Effector memory CD8-positive, alpha-beta T cell (primary cell): ENCODE data around the gene CAMTA1.
A peak's percentile ranks its signal among the peaks of the same experiment; 100 is the strongest.

ENCODE experiments used
- ATAC-seq: fragments of 150-1000 bp; cut with Tn5 transposase; replicated peaks from 2 replicates; pipeline ENCODE4 v1.10.0; 2021; ENCODE audit warnings: mild to moderate bottlenecking, moderate library complexity
- DNase-seq, 3 experiments: peaks; one replicate each; pipeline ENCODE4 v3.0.0; 2021
- H3K27ac Mint-ChIP-seq, 2 donors: one replicate each; pipeline ENCODE4 v1.8.0; 2022; ENCODE audit warnings: mild to moderate bottlenecking in 2 of 2, mixed read lengths in 2 of 2, moderate library complexity in 2 of 2
- H3K27me3 Mint-ChIP-seq, 2 donors: one replicate each; pipeline ENCODE4 v1.8.0; 2022; ENCODE audit warnings: mixed read lengths in 2 of 2
- H3K36me3 Mint-ChIP-seq: one replicate; pipeline ENCODE4 v1.8.0; 2022; ENCODE audit warnings: mild to moderate bottlenecking, moderate library complexity, mixed read lengths; ENCODE audit not compliant: insufficient read depth
- H3K4me1 Mint-ChIP-seq, 2 donors: one replicate each; pipeline ENCODE4 v1.8.0; 2022; ENCODE audit warnings: low read depth in 2 of 2, mixed read lengths in 2 of 2
- H3K4me3 Mint-ChIP-seq, 2 donors: one replicate each; pipeline ENCODE4 v1.8.0; 2022; ENCODE audit warnings: mild to moderate bottlenecking in 2 of 2, mixed read lengths in 2 of 2, moderate library complexity in 2 of 2
- H3K9me3 Mint-ChIP-seq, 2 donors: one replicate each; pipeline ENCODE4 v1.8.0; 2022; ENCODE audit warnings: mixed read lengths in 2 of 2

Gene CAMTA1

DNA sequence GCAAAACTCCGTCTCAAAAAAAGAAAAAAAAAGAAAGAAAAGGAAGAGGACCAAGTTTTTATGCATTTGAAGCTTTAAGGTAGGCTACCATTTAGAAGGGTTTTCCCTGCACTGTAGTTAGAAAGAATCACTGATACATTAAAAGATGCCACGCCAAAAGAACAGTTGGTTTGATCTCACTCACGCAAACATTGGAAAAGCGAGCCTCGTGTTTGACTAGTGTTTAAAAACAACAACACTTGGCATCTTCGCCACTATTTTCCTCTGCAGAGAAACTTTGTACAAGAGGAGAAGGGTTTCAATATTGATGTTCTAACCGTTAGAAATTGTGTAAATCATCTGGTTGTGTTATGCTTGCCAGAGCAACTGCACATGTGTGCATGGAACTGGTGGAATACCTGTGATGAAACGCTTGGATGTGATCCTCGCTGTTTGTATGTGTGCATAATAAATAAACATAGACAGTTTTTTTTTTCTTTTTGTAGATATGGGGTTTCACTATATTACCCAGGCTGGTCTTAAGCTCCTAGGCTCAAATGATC is 24.0 kb upstream of the CAMTA1 start:
- peaks cover 18 to 48% of the 10 kb centered on the region in 2 donors for H3K27me3 Mint-ChIP-seq
- ATAC-seq (no peak), DNase-seq (no peak)
- H3K4me1 Mint-ChIP-seq = no peaks in the 10 kb centered on the region
- no peaks in the 10 kb centered on the region for H3K9me3 Mint-ChIP-seq
- H3K27ac Mint-ChIP-seq = no peak overlapping the region
- H3K4me3 Mint-ChIP-seq = no peak overlapping the region
- H3K36me3 Mint-ChIP-seq = peaks cover 3% of the 10 kb centered on the region

DNA sequence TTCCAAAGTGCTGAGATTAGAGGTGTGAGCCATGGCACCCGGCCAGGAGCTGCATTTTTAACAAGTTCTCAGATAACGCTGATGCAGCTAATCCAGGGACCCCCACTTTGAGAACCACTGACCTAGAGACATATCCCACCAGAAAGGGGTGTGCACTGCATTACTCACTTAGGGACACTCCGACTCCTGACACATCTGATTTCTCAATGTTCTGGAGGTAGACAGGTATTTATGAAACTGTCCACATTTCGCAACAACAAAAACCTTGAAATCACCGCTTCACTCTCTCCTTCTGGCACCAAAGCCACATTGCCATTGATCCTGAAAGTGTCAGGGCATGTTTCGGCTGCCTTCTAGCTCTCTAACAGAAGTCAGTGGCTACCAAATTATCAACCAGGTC is 23.2 kb upstream of the CAMTA1 start:
- Mint-ChIP-seq H3K4me1 (no peaks in the 10 kb centered on the region), H3K4me3 (no peak overlapping the region), H3K27ac (no peak overlapping the region), H3K36me3 (peaks cover 3% of the 10 kb centered on the region), H3K9me3 (no peaks in the 10 kb centered on the region), H3K27me3 (peaks cover 13 to 41% of the 10 kb centered on the region in 2 donors)
- ATAC-seq (no peak), DNase-seq (no peak)

DNA sequence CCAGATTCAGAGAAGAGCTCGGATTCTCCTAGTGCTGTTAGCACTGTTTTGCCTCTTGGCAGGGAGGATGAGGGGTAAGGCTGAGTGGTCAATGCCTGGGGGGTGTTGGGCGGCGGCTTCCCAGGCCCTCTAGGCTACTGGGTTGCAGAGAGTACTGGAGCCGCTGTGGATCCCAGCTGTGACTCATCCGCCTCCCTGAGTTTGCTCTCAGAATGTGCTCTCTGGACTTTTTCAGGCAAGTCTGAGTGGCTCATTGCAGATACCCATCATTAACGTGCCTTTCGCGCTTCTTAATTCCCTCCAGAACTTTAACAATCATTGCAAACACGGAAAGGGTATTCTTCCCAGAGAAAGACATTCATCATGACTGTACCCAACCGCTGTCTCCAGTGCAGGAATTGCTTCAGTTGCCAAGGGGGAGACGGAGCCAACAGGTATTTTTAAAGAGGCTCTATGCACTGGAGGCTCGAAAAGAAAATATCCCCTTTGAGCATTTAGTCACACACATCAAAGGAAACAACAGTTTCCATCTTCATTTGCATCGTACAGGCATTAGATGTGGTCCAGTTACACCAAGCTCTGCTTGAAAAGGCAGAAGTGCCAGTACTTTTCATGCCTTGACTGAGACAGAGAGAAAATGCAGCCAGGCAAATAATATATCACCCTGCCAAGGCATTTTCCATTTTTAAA is 14.4 kb upstream of the CAMTA1 start:
- no peak overlapping the region for H3K4me3 Mint-ChIP-seq
- no peaks in the 10 kb centered on the region for H3K4me1 Mint-ChIP-seq
- no peak for DNase-seq
- no peak overlapping the region for H3K27ac Mint-ChIP-seq
- H3K36me3 Mint-ChIP-seq = no peaks in the 10 kb centered on the region
- no peak for ATAC-seq
- H3K9me3 Mint-ChIP-seq = no peaks in the 10 kb centered on the region
- H3K27me3 Mint-ChIP-seq = peaks cover 31 to 64% of the 10 kb centered on the region in 2 donors

DNA sequence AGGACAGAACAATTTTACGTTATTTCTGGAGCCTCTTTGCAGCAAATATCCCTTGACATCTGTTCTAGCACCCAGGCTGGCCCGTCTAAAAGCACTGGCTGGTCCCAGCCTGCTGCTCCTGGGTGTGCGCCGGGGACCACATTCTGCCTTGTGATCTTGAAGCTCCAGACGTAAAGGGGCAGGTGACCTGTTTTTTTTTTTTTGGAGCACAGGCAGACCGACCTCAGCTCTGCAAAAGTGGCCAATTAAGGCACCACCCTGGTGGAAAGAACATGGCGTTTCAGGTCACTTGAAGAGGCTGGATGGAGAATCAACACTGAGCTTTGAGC is 13.8 kb upstream of the CAMTA1 start:
- H3K27me3 Mint-ChIP-seq = peaks cover 34 to 69% of the 10 kb centered on the region in 2 donors
- ATAC-seq (no peak), DNase-seq (no peak)
- no peaks in the 10 kb centered on the region for H3K9me3 Mint-ChIP-seq
- H3K27ac Mint-ChIP-seq = no peak overlapping the region
- H3K4me1 Mint-ChIP-seq = no peaks in the 10 kb centered on the region
- no peaks in the 10 kb centered on the region for H3K36me3 Mint-ChIP-seq
- no peak overlapping the region for H3K4me3 Mint-ChIP-seq

DNA sequence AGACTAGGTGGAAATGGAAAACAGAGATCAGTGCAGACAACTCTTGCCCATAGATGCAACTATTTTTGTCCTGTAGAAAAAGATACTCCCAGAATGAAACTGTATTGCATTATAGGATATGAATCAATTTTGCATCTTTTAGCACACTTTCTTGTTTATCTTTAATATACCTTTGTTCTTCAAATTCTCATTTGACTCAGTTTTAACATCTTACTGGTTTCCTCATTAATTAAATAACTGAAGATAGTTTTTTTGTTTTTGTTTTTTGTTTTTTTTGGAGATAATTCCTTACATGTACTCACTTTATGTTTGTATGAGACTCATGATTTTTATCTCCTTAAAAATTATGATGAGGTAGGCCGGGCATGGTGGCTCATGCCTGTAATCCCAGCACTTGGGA is 10.9 kb upstream of the CAMTA1 start:
- Mint-ChIP-seq H3K27ac (no peak overlapping the region), H3K36me3 (no peaks in the 10 kb centered on the region), H3K4me3 (no peak overlapping the region), H3K27me3 (peaks cover 36 to 75% of the 10 kb centered on the region in 2 donors), H3K9me3 (no peaks in the 10 kb centered on the region), H3K4me1 (no peaks in the 10 kb centered on the region)
- ATAC-seq (no peak), DNase-seq (no peak)

DNA sequence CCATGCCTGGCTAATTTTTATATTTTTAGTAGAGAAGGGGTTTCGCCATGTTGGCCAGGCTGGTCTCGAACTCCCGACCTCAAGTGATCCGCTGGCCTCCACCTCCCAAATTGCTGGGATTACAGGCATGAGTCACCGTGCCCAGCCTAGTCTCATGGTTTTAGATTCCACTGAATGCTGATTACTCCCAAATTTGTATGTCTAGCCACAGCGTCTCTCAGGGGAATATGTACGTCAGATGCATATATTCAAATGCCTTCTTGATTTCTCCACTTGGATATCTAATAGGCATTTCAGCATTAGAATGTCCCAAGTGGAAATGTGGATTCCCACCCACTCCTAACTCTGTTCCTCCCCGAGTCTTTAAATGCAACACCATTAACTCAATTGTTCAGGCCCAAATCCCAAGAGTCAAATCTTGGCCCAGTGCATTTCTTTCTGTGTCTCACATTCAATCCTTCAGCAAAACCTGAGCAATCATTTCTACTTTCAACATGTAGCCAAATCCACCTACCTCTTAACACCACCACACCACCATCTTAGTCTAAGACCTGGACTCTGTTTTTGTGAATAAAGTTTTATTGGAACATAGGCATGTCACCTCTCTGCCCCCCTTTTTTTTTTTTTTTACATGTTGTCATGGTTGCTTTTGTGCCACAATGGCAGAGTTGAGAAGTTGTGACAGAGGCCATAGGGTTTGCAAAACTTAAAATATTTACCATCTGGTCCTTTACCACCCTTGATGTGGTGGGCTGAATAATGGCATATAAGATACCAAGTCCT is 9.8 kb upstream of the CAMTA1 start:
- no peak for DNase-seq
- no peaks in the 10 kb centered on the region for H3K4me1 Mint-ChIP-seq
- H3K27ac Mint-ChIP-seq = no peak overlapping the region
- no peak overlapping the region for H3K4me3 Mint-ChIP-seq
- H3K9me3 Mint-ChIP-seq = no peaks in the 10 kb centered on the region
- peaks cover 33 to 69% of the 10 kb centered on the region in 2 donors for H3K27me3 Mint-ChIP-seq
- H3K36me3 Mint-ChIP-seq = no peaks in the 10 kb centered on the region
- ATAC-seq = no peak

DNA sequence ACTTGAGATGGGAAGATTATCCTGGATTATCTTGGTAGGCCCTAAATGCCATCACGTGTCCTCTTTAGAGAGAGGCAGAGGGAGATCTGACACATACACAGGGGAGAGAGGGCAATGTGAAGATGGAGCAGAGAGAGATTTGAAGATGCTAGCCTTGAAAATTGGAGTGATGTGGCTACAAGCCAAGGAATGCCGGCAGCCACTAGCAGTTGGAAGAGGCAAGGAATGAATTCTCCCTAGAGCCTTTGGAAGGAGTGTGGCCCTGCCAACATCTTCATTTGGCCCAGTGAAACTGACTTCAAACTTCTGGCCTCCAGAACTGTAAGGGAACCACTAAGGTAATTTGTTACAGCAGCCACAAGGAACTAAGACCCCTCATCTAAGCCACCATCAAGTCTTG is 8.9 kb upstream of the CAMTA1 start:
- Mint-ChIP-seq H3K4me3 (no peak overlapping the region), H3K9me3 (no peaks in the 10 kb centered on the region), H3K27me3 (peaks cover 25 to 60% of the 10 kb centered on the region in 2 donors), H3K4me1 (no peaks in the 10 kb centered on the region), H3K27ac (no peak overlapping the region), H3K36me3 (no peaks in the 10 kb centered on the region)
- ATAC-seq = no peak
- no peak for DNase-seq

DNA sequence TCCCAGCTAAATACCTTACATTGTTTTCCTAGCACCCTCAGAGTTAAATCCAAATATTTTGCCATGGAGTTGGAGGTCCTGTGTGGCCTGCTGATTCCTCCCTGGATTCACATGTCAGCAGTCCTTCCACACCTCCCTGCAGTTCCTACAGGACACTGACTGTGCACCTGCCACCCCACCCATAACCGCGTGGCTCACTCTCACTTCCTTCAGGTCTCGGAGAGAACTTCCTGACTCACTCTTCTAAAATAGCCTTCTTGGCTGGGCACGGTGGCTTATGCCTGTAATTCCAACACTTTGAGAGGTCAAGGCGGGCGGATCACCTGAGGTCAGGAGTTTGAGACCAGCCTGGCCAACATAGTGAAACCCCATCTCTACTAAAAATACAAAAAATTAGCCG is 8.4 kb upstream of the CAMTA1 start:
- H3K4me3 Mint-ChIP-seq = no peak overlapping the region
- DNase-seq (no peak), ATAC-seq (no peak)
- H3K36me3 Mint-ChIP-seq = no peaks in the 10 kb centered on the region
- peaks cover 21 to 55% of the 10 kb centered on the region in 2 donors for H3K27me3 Mint-ChIP-seq
- H3K27ac Mint-ChIP-seq = no peak overlapping the region
- no peaks in the 10 kb centered on the region for H3K9me3 Mint-ChIP-seq
- no peaks in the 10 kb centered on the region for H3K4me1 Mint-ChIP-seq

DNA sequence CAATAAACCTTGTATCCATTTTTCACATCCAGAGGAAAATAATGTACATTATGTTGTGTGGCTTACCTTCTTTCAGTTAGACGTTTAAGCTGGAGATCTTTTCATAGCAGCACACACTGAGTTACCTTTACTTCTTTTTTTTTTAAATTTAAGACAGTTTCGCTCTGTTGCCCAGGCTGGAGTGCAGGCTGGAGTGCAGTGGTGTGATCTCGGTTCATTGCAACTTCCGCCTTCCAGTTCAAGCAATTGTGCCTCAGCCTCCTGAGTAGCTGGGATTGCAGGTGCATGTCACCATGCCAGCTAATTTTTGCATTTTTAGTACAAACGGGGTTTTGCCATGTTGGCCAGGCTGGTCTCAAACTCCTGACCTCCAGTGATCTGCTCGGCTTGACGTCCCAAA is 7.4 kb upstream of the CAMTA1 start:
- H3K27ac Mint-ChIP-seq = no peak overlapping the region
- no peaks in the 10 kb centered on the region for H3K36me3 Mint-ChIP-seq

DNA sequence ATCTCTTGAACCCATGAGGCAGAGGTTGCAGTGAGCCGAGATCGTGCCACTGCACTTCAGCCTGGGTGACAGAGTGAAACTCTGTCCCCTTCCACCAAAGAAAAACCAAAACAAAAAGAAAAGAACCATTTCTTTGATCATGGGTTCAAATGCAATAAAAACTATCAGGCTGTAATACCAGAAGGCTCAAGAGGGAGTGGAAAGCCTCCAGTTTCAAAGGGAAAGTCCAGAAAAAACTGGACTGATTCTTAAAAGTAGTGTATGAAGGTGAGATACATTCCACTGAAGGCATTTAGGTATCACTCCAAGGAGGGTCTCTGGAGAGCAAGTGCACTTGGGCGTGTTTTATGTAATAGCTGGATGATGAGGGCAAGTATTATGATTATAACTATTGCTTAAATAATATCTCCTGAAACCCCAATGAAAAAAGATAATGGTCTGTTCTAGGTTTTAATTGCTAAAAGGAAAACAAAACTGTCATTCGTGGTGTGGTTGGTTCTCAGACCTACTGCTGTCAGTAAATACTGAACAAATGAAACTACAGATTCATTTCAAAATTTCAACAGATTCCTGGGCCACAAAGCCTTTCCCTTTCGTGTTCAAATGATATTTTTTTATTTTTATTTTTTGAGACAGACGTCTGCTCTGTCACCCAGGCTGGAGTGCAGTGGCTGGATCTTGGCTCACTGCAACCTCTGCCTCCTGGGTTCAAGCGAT is 6.0 kb upstream of the CAMTA1 start:
- DNase-seq (no peak), ATAC-seq (no peak)
- H3K9me3 Mint-ChIP-seq = no peaks in the 10 kb centered on the region
- peaks cover 3% of the 10 kb centered on the region for H3K36me3 Mint-ChIP-seq
- no peak overlapping the region for H3K4me3 Mint-ChIP-seq
- peaks cover 16 to 38% of the 10 kb centered on the region in 2 donors for H3K27me3 Mint-ChIP-seq
- H3K4me1 Mint-ChIP-seq = peaks cover 0 to 7% of the 10 kb centered on the region in 2 donors
- H3K27ac Mint-ChIP-seq = no peak overlapping the region

More for the DNA sequence above, 7.4 kb upstream of the CAMTA1 start:
- Mint-ChIP-seq H3K4me1 (no peaks in the 10 kb centered on the region), H3K9me3 (no peaks in the 10 kb centered on the region), H3K27me3 (peaks cover 21 to 52% of the 10 kb centered on the region in 2 donors), H3K4me3 (no peak overlapping the region)
- ATAC-seq (no peak), DNase-seq (no peak)

DNA sequence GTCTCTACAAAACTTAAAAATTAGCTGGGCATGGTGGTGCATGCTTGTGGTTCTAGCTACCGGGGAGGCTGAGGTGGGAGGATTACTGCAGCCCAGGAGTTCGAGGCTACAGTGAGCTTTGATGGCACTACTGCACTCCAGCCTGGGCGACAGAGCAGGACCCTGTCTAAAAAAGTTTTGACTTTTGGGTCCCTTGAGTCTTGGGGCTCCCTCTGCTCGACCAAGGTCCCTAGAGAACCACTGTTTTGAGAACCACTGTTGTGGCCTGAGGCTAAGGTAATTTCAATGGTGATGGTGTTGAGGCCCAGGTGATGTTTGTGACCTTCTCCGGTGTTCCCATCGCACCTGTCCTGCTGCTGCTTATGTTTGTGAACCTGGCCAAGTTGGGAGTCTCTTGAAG is 3.1 kb upstream of the CAMTA1 start:
- ATAC-seq = no peak
- no peak overlapping the region for H3K27ac Mint-ChIP-seq
- no peaks in the 10 kb centered on the region for H3K9me3 Mint-ChIP-seq
- no peak for DNase-seq
- H3K36me3 Mint-ChIP-seq = peaks cover 22% of the 10 kb centered on the region
- peaks cover 5 to 16% of the 10 kb centered on the region in 2 donors for H3K27me3 Mint-ChIP-seq
- H3K4me1 Mint-ChIP-seq = peaks cover 10 to 17% of the 10 kb centered on the region in 2 donors
- H3K4me3 Mint-ChIP-seq = no peak overlapping the region

DNA sequence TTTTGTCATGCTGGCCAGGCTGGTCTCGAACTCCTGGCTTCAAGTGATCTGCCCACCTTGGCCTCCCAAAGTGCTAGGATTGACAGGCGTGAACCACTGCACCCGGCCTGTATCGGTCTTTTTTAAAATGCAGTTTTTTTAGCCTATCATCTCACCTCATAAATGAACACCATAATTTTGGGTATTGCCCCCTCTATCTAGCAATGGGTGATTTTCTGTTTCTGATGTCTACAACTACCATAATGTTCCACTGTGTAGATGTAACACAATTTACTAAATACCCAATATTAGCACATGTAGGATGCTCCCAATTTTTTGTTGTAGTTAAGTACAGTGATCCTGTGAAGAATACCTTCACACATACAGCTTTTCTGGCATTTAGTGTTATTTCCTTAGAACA is 2.0 kb upstream of the CAMTA1 start:
- Mint-ChIP-seq H3K4me1 (peaks cover 17 to 21% of the 10 kb centered on the region in 2 donors), H3K4me3 (peak overlapping the region; percentile 88), H3K9me3 (no peaks in the 10 kb centered on the region), H3K27ac (no peak overlapping the region), H3K27me3 (peaks cover 0 to 8% of the 10 kb centered on the region in 2 donors), H3K36me3 (peaks cover 22% of the 10 kb centered on the region)
- ATAC-seq (no peak), DNase-seq (no peak)

DNA sequence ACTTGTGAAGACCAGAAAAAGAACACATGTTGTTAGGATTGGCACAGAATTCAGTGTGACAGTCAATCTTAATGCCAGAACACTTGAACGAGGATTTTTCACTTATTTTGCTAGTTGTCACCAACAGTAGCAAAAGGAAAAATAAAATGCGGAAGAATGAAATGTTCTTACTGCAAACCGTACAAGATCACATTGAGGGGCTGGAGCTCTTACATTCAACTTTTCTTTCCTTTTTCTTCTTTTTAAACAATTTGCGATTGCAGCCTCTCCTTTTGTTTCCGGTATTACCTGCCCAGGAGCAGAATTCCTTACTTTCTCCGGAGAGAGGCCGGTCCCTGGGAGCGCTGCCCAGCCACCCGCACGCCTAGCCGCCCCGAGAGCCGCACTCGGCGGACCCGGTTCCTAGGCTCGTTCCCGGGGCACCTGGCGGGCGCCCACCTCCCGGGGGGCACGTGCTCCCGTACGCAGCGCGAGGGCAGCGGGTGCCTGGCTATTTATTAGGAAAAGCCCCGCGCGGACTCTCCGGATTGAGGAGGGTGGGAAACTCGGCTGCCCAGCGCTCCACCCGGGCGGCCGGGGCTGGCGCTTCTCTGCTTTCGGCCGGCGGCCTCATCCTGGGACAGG is 1.2 kb upstream of the CAMTA1 start:
- no peaks in the 10 kb centered on the region for H3K27me3 Mint-ChIP-seq
- H3K4me1 Mint-ChIP-seq = peaks cover 19 to 29% of the 10 kb centered on the region in 2 donors
- H3K36me3 Mint-ChIP-seq = peaks cover 22% of the 10 kb centered on the region
- H3K27ac Mint-ChIP-seq = peak overlapping the region; percentile 90 to 94
- peak overlapping the region; percentile 88 for H3K4me3 Mint-ChIP-seq
- no peak for ATAC-seq
- no peak for DNase-seq
- H3K9me3 Mint-ChIP-seq = no peaks in the 10 kb centered on the region
